K562 (cell line): Measurements from ENCODE around the gene DAG1. TPM values are rescaled to one million over a fixed set of nuclear protein-coding genes. Genes with fewer than 3 reads are reported as not detected.

Experiments
- EP400 ChIP-seq: fragments of 450-650 bp; IDR thresholded peaks from 2 replicates; pipeline ENCODE4 v1.6.1; 2017; ENCODE audit warnings: antibody characterized with exemption, mild to moderate bottlenecking, moderate library complexity
- HEY1 ChIP-seq: fragments of 250-450 bp; sonication (Bioruptor Pico); IDR thresholded peaks from 2 replicates; pipeline ENCODE4 v1.5.0; 2020; ENCODE audit warnings: mild to moderate bottlenecking, moderate library complexity, borderline replicate concordance
- MAZ ChIP-seq, 2 experiments: fragments of 450-650 bp in 1 of 2; sonication (generic) in 1 of 2; formaldehyde crosslinking; IDR thresholded peaks in 1 of 2; conservative IDR thresholded peaks in 1 of 2; 2 replicates each; pipeline versions ENCODE4 v1.4.0 to v1.5.0; 2020; ENCODE audit warnings: mild to moderate bottlenecking in 1 of 2, missing genetic modification reagents in 1 of 2
- NFE2 ChIP-seq: IDR thresholded peaks from 2 replicates; pipeline ENCODE4 v1.6.1; 2014; ENCODE audit warnings: antibody characterized with exemption, low read depth
- NFXL1 ChIP-seq: fragments of 450-650 bp; formaldehyde crosslinking; IDR thresholded peaks from 2 replicates; pipeline ENCODE4 v1.4.0; 2021; ENCODE audit warnings: mild to moderate bottlenecking
- NR0B1 ChIP-seq: fragments of 450-650 bp; IDR thresholded peaks from one replicate; pipeline ENCODE4 v1.6.1; 2018; ENCODE audit warnings: mild to moderate bottlenecking, moderate library complexity; ENCODE audit not compliant: partially characterized antibody
- RBM17 ChIP-seq: fragments of 200-400 bp; formaldehyde crosslinking; IDR thresholded peaks from 2 replicates; pipeline ENCODE4 v1.6.1; 2017; ENCODE audit warnings: low read depth, mild to moderate bottlenecking, low read length, borderline replicate concordance
- REST ChIP-seq, 2 experiments: fragments of 450-650 bp; formaldehyde crosslinking in 1 of 2; IDR thresholded peaks; 2 replicates each; pipeline versions ENCODE4 v1.4.0 to v1.6.1; 2014 to 2020; ENCODE audit warnings: mild to moderate bottlenecking in 2 of 2, borderline replicate concordance in 1 of 2, low read depth in 1 of 2
- SMAD2 ChIP-seq: fragments of 150-350 bp; IDR thresholded peaks from 2 replicates; pipeline ENCODE4 v1.6.1; 2014; ENCODE audit warnings: low read depth, mild to moderate bottlenecking, low read length
- TCF7 ChIP-seq: sonication (generic); IDR thresholded peaks from 2 replicates; pipeline ENCODE4 v1.6.1; 2016; ENCODE audit warnings: antibody characterized with exemption, borderline replicate concordance
- TEAD1 ChIP-seq, 2 experiments: fragments of 450-650 bp in 1 of 2; sonication (generic) in 1 of 2; formaldehyde crosslinking; IDR thresholded peaks; 2 replicates each; pipeline versions ENCODE4 v1.4.0 to v1.8.0; 2020 to 2022; ENCODE audit warnings: mild to moderate bottlenecking in 2 of 2, missing genetic modification reagents in 1 of 2
- ZBTB49 ChIP-seq: sonication (generic); formaldehyde crosslinking; IDR thresholded peaks from 2 replicates; pipeline ENCODE4 v1.8.0; 2022; ENCODE audit warnings: missing genetic modification reagents, mild to moderate bottlenecking, borderline replicate concordance
- ZEB2 ChIP-seq: fragments of 450-650 bp; IDR thresholded peaks from 2 replicates; pipeline ENCODE4 v1.6.1; 2016
- ZNF347 ChIP-seq: fragments of 450-650 bp; formaldehyde crosslinking; IDR thresholded peaks from 2 replicates; pipeline ENCODE4 v1.4.0; 2020; ENCODE audit warnings: low read depth, mild to moderate bottlenecking, moderate library complexity
- ZZZ3 ChIP-seq: fragments of 450-650 bp; IDR thresholded peaks from 2 replicates; pipeline ENCODE4 v1.6.1; 2016; ENCODE audit warnings: antibody characterized with exemption, mild to moderate bottlenecking, moderate library complexity
- polyA plus RNA-seq, 8 experiments: library from polyadenylated mRNA; depleted of rRNA in 4 of 8; stranded (reverse) in 5 of 8; unstranded in 3 of 8; fragments of >200 nt; fragmentation: Nextera tagmentation in 2 of 8; fragmentation: Illumina TruSeq in 1 of 8; extraction: Ambion mirVana in 2 of 8; extraction: Trizol in 1 of 8; gene quantifications; 2 replicates each; pipeline versions ENCODE4 v1.2.1 to v1.2.3, GENCODE V29; 2011 to 2014; ENCODE audit warnings: inconsistent platforms in 1 of 8, missing spikeins in 1 of 8
- total RNA-seq, 7 experiments: library from RNA; depleted of rRNA in 6 of 7; stranded (reverse); fragments of >200 nt in 6 of 7; fragmentation: Illumina TruSeq in 2 of 7; extraction: Trizol in 2 of 7; gene quantifications; 2 replicates each; pipeline versions ENCODE4 v1.2.1 to v1.2.3, GENCODE V29; 2011 to 2021; ENCODE audit warnings: low replicate concordance in 1 of 7

The DAG1 gene
- total and polyA plus RNA-seq, 9 of the 15 experiments (the other 6 are each of a cell fraction or from before 2014, with no cell fraction given), result 0.29 to 19.6 (median 8.2) TPM

GRCh38 chr3:49465270-49466034, 4.6 kb upstream of the DAG1 start (continued):
- TF ChIP-seq REST (IDR thresholded peaks at IDR 0.05; ENCODE audit: borderline replicate concordance), result no peak
- no peak for TF ChIP-seq REST (CRISPR knock-in tag; IDR thresholded peaks at IDR 0.05; ENCODE audit: low read depth)
- 0 out of 2 replicates have a peak, but pooled peaks have one; percentile 34 for TF ChIP-seq NFE2
- TF ChIP-seq EP400, result 0 out of 2 replicates have a peak, but pooled peaks have one; percentile 26
- no peak for TF ChIP-seq SMAD2
- TF ChIP-seq TCF7, result no peak
- TF ChIP-seq NFXL1, result no peak
- TF ChIP-seq MAZ (CRISPR knock-in tag; conservative IDR thresholded peaks at IDR 0.05 in 1 of 2, IDR thresholded peaks at IDR 0.05 in 1 of 2), result 0 out of 4 replicates have a peak, but pooled peaks of 1 of the 2 experiments have one; percentile 31
- no peak for TF ChIP-seq ZZZ3
- TF ChIP-seq ZNF347, result no peak
- no peak for TF ChIP-seq RBM17
- TF ChIP-seq NR0B1, result no peak
- TF ChIP-seq ZEB2, result 0 out of 2 replicates have a peak, but pooled peaks have one; percentile 41
- no peak for TF ChIP-seq HEY1 (CRISPR knock-in tag)
- no peak for TF ChIP-seq ZBTB49
- 0 out of 4 replicates have a peak, but pooled peaks of 1 of the 2 experiments have one; percentile 32 for TF ChIP-seq TEAD1 (CRISPR knock-in tag; IDR thresholded peaks at IDR 0.05)
